Ishikawa (cell line): ENCODE results near the gene ACP6.

Experiments
- EP300 ChIP-seq: IDR thresholded peaks from 2 replicates; pipeline ENCODE4 v1.6.1; 2012; ENCODE audit warnings: borderline replicate concordance
- RAD21 ChIP-seq: IDR thresholded peaks from 2 replicates; pipeline ENCODE4 v1.6.1; 2012; ENCODE audit warnings: low read depth
- ZBTB7A ChIP-seq: IDR thresholded peaks from 2 replicates; pipeline ENCODE4 v1.6.1; 2012; ENCODE audit warnings: low read depth
- TF ChIP-seq, protein P1 (sequence below): IDR thresholded peaks from 2 replicates; pipeline ENCODE4 v1.6.1; 2012; ENCODE audit warnings: low read depth, mild to moderate bottlenecking
- TF ChIP-seq, protein P2 (sequence below): IDR thresholded peaks from 2 replicates; pipeline ENCODE4 v1.6.1; 2012

DNA sequence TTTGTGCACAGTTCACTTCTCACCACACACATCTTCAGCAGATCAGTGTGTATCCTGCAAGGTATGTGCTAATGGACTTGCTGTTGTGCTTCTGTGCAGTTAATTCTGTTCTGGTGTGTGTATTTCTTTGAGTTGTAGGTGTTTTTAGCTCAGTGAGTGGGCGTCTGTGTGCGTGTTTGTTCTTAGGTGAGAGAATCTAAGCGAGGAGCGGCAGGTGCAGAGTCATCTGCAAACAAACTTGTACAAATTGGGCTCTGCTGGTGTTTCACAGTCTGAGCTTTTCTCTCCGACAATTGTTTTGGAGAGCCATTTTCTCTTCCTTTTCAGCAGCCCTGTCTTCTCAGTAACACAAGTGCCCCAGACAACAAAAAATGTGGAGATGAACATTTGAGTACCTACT lies 43.6 kb downstream of the ACP6 start:
- TF ChIP-seq, protein P1, sequence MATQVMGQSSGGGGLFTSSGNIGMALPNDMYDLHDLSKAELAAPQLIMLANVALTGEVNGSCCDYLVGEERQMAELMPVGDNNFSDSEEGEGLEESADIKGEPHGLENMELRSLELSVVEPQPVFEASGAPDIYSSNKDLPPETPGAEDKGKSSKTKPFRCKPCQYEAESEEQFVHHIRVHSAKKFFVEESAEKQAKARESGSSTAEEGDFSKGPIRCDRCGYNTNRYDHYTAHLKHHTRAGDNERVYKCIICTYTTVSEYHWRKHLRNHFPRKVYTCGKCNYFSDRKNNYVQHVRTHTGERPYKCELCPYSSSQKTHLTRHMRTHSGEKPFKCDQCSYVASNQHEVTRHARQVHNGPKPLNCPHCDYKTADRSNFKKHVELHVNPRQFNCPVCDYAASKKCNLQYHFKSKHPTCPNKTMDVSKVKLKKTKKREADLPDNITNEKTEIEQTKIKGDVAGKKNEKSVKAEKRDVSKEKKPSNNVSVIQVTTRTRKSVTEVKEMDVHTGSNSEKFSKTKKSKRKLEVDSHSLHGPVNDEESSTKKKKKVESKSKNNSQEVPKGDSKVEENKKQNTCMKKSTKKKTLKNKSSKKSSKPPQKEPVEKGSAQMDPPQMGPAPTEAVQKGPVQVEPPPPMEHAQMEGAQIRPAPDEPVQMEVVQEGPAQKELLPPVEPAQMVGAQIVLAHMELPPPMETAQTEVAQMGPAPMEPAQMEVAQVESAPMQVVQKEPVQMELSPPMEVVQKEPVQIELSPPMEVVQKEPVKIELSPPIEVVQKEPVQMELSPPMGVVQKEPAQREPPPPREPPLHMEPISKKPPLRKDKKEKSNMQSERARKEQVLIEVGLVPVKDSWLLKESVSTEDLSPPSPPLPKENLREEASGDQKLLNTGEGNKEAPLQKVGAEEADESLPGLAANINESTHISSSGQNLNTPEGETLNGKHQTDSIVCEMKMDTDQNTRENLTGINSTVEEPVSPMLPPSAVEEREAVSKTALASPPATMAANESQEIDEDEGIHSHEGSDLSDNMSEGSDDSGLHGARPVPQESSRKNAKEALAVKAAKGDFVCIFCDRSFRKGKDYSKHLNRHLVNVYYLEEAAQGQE = no peak
- TF ChIP-seq, protein P2, sequence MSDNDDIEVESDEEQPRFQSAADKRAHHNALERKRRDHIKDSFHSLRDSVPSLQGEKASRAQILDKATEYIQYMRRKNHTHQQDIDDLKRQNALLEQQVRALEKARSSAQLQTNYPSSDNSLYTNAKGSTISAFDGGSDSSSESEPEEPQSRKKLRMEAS = no peak
- TF ChIP-seq ZBTB7A = no peak
- no peak for TF ChIP-seq RAD21
- no peak for TF ChIP-seq EP300
